Epidermal melanocyte (primary cell): ENCODE data around the gene NYAP1.

Source experiments
- DNase-seq: peaks from one replicate; pipeline ENCODE4 v3.0.0; 2011; ENCODE audit warnings: low spot score; ENCODE audit not compliant: insufficient read length

NYAP1 gene

DNA sequence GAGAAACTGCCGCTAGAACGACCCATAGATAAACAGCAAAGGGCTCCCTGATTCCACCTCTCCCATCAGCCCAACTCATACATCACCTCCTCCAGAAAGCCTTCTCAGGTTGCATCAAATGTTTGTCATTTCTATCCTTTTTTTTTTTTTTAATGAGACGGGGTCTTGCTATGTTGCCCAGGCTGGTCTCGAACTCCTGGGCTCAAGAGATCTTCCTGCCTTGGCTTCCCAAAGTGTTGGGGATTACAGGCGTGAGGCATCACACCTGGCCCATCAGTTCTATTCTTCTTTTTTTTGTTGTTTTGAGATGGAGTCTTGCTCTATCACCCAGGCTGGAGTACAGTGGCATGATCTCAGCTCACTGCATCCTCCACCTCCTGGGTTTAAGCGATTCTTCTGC lies 26.7 kb upstream of the NYAP1 start:
- DNase-seq: no peak

DNA sequence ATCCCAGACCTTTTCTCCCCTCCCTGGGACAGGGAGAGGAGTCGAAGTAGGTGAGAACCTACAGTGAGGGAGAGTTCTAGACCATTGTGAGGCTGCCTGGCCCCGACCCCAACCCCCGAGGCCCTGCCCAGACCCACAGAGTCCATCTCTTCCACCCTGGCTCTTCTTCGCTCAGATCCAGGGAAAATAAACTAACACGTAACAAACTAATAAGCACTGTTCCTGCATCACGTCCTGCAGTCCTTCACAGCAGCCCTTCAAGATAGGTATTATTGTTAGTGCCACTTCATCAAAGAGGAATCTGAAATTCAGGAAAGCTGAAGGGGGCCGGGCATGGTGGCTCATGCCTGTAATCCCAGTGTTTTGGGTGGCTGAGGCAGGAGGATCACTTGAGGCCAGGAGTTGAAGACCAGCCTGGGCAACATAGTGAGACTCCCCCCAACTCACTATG lies 19.5 kb upstream of the NYAP1 start, which contains the start of gene SPACDR:
Gene SPACDR (minus strand): TSS at position 51 of the 451 bp plus-strand sequence. CDS start 235 bp downstream, outside the sequence.
- DNase-seq: no peak

DNA sequence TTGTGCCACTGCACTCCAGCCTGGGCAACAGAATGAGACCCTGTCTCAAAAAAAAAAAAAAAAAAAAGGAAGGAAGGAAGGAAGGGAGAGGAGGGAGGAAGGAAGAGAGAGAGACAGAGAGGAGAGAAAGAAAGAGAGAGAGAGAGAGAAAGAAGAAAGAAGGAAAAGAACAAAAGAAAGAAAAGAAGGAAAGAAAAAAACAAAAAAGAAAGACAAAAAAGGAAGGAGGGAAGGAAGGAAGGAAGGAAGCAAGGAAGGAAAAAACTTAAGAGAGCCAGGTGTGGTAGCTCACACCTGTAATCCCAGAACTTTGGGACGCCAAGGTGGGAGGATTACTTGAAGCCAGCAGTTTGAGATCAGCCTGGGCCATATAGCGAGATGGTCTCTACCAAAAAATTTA lies 18.9 kb upstream of the NYAP1 start:
- no peak for DNase-seq

DNA sequence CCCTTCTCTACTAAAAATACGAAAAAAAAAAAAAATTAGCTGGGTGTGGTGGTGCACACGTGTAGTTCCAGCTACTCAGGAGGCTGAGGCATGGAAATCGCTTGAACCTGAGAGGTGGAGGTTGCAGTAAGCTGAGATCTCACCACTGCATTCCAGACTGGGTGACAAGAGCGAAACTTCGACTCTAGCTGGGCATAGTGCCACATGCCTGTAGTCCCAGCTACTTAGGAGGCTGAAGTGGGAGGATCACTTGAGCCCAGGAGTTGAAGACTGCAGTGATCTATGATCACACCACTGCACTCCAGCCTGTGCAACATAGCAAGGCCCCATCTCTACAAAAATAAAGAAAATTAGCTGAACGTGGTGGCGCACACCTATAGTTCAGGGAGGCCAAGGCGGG lies 18.4 kb upstream of the NYAP1 start:
- DNase-seq: no peak

DNA sequence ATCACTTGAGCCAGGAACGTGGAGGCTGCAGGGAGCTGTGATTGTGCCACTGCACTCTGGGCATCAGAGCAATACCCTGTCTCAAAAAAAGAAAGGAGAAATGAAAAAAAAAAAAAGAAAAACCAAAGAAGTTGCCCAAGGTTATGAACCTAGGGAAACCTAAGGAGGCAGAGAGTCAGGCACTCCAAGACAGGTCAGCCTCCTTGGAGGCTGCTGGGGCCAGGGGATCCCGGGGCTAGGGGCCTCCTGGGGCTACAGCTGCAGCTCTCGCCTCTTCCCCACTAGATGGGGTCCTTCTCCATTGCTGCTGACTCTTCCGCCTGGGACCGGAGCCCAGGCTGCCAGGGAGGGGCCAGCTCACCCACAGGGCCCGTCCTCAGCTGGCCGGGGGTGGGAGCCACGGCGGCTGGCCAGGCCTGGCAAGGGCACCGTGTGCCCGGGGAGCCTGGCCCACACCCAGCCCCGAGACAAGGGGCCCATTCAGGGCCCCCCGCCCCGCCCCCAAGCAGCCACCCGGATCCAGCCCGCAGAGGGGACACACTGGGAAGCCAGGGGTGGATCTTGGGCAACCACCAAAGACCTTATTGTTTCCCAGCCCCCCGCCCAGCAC lies 17.9 kb upstream of the NYAP1 start:
- DNase-seq: peak; percentile 95

DNA sequence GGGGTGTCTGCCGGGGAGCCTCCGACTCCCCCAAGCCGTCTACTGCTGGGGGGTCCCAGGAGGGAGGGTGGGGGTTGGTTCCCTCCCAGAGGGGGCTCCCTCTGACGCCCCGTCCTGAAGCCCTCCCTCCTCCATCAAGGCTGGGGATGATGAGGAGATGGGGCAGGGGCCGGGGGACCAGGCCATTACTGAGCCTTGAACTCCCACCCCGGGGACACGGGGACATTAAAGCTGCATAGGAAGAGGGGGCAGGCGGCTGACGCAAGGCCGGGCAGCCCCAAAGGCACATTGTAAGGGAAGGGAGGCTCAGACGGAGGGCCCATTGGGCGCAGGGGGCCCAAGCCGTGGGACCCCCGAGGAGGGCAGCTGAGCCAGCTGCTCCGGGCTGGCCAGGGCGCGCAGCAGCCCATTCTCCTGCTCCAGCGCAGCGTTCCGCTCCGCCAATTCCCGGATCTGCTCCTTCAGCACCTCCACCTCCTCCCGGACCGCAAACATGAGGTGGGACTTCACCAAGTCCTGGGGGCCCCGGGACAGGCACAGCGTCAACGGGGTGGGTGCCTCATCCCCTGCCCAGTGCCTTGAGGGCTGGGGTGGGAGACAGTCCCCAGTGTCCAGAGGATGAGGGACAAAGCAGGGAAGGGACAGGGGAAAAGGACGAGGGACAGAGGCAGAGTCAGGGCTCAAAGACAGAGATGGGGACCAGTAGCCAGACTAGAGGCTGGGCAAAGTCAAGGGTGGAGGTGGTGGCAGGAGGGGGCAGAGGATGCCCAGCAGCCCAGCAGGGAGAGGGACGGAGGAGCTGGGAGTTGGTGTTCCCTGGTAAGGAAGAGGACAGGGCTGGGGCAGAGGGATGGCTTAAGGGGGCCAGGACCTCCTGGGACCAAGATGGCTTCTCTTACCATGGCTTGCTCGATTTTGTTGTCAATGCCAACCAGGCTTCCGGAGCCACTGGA lies 16.8 kb upstream of the NYAP1 start:
- no peak for DNase-seq

DNA sequence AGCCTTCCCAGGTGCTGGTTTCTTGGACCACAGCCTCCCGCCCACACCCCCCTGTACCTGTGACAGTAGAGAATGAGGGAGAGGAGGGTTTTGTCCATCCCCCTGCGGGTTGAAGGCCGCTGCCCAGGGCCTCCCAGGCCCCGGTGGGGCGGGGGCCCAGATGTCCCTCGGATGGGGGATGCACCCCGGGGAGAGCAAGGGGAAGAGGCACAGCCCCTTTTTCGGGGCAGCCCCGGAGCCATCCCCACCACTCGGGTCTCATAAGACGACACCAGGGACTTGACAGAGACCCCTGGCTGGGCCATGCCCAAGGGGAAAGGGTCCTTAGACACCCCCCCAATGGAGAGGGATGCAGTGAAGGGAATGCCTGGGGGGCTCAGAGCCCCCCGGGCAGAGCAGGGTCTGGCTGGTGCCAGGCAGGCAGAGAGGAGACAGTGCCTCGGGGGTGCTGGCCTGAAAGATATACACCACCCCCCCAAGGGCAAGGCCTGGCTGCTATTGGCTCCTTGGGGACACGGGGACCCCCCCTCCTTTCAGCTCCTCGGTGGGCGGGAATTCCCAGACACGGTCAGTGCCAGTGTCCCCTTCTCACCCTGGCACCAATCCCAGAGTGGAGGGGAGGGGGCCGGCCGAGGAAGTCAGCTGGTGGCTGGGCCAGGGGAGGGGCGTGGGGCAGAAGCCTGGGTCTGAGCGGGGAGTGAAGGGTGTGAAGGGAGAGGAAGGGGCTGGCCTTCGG lies 15.9 kb upstream of the NYAP1 start:
- no peak for DNase-seq

DNA sequence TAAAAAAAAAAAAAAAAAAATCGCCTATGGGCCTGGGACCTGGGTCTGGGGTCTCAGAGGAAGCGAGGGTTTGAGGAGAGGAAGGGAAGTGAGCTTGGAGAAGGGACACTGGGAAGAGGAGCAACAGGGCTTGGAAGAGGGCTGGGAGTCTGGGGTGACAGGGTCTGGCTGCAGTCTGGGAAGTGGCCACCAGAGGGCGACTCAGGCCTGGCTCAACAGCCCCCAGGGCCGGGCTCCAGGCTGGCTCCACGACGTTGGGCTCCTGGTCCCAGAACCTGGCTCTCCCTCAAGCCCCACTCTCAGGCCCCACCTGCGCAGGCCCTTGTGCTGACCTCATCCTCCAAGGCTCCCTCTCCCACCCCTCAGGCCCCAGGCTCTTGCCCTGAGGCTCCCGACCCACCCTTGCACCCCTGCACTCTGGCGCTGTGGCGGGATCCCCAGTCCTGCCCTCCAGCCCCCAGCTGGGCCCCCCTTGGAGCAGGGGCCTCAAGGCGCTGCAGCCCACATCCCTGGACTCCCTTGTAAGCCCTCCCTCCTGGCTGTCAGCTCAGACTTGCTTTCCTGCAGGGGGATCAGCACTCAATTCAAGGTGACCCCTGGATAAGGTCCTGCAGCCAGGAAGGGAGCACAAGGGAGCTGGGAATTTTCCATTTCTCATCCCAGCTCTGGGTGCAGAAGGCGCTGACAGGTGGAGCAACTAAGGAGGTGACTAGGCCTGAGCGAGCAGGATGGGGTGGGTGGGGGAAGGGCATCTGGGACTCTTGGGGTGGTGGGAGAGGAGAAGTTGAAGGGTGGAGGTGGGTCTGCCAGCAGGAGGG lies 14.3 kb upstream of the NYAP1 start:
- peak; percentile 94 for DNase-seq

DNA sequence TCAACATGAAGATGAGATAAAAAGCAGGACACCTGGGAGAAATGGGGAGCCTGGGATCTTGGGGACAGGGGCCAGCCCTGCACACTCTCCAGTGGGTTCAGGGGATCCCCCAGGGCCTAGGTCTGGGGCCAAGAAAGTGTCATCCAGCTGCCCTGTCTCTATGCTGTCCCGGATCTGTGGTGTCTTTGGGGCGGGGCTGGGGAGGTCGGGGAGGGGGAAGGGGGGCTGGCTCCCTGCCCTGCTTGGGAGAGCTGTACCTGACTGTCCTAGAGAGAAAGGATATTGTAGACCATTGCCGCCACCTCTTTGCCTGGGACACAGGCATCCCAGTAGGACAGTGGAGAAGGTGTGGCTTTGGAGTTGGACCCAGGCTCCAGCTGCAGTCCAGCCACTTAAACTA lies 12.7 kb upstream of the NYAP1 start:
- DNase-seq: no peak

DNA sequence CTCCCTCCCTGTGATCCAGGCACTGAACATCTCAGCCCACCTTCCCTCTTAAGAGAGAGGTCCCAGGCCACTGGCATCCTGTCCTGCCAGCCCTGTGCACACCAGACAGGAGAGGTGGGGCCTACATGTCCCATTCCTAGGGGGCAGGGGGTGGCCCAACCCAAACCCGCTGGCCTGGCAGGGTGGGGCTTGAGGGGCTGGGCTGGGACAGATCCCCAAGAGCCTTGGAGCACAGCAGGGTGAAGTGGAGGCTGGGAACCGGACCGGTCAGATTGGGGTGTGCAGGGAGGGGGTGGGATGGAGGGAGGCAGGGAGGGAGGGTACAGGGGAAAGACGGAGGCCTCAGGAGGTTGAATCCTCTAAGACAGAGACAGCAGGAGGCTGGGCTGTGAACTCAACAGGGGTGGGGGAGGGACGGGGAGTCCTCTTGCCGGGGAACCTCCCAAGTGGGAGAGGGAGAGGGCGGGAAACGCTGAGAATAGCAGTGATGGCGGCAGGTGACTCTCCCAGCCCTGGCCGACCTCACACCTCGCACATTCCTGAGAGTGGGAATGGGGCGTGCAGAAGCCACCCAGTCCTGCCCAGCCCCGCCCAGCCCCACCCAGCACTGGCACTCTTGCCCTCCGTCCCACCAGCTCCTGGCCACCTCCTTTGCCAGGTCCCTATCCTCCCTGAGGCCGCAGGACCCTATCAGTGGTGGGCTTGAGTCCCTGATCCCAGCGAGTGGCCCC lies 11.4 kb upstream of the NYAP1 start:
- no peak for DNase-seq

DNA sequence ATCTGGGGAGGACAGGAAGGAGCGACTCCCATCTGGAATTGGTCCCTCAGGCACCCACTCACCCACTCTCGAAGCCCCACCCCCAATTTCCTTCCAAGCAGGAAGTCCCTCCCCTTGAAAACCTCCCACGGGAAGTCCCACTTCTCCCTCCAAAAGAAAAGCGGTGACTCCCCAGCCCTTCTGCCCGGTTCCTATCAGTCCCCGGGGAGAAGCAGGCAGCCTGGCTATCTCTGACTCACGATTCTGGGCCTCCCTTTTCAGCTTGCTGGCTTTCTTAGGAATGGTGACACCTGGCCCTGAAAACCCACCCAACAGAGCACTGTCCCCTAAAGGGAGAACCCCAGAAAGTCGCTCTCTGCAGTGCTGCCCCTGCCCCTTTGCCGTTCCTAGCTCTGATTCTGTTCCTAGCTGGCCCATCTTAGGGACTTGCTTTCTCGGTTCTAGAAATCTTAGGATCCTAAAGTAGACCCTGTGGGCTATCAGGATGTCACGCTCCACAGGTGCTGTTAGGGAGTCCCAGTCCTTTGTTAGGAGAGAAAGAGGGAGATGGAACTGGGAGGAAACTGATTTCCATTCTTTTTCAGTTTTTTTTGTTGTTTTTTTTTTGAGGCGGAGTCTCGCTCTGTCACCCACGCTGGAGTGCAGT lies 10.8 kb upstream of the NYAP1 start:
- DNase-seq: no peak

DNA sequence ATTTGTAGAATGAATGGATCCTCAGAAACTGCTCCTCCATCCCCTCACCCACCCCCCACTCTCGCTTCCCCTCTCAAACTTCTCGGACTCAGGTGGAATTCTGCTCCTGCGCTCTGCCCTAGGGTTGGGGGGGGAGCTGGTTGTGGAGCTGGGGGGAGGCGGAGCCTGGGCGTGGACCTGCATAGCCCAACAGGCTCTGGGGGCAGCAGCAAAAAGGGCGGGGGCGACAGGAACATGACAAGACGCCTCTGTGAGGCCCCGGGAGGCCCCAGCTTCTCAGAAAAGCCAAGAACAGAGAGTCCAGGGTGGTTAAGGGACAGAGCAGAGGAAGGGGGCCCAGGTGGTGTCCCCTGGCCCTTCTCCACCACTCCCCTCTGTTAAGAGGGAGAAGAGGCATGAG lies 8.2 kb upstream of the NYAP1 start:
- DNase-seq: no peak

DNA sequence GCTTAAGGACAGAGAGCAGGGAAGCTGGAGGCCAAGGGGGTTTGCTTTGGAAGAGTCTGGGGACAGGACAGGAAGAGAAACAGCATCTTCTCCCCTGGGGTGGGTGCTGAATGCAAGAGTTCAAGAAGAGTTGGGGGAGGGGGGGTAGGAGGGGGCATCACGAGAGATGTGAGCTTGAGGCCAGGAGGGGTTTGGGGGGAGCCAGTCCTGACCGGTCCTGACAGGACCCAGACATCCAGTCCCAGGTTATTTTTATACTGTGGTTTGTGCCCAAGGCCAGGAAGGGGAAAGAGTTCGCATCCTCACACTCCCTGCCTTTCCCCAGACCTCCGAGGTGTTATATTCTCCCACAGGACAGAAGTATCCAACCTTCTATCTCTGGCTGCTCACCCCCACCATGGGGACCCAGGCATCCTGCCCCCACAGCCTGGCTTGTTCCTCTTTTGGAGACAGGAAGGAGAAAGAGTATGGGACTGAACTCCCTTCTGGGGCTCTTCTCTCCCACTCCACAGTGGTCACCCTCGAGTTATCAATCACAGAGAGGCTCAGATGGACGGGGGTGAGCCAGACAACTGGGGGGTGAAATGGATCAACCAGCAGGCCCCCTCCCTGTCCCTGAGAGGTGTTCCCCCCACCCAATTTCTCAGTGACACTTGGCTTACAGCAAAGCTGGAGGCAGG lies 7.5 kb upstream of the NYAP1 start:
- DNase-seq: no peak

DNA sequence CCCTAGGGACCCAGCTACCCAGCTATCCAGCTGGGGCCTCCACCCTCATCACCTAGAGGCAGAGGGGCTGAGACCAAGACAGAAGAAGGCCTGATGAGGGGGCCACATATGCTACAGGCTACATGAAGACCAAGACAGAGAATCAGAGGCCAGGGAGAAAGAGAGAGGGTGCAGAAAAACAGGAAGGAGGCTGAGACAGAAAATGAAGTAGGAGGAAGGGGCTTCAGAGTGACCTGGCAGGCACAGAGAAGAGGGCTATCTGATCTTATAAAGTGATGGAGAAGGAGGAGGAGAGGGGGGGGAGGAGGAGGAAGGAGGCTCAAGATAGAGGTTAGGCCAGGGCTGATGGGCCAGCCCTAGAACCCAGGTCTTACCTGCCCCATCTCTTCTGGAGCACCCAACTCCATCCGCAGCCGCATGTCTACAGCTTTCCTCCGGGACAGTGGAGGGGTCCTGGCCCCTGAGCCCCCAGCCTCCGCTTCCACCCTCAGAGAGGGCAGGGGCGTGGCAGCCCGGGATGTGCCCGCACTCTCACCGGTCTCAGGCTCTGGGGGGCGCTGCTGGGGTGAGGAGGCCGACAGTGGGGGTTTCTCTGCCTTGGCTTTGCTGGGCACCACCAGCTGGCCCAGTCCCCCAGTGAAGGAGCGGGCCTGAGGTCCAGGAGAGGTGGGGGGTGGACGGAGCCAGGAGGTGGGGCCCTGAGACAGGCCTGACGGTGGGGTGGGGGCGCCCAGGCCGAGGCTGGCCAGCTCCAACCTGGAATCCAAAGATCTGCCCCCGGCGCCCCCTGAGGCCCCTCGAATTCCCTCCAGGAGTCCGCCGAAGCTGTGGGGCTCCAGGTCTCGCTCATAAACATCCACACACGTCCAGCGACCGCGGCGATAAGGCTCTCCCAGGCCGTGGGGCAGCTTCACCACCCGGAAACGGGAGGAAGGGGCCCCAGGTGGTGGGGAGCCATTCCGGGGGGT lies 6.5 kb upstream of the NYAP1 start:
- DNase-seq: no peak

DNA sequence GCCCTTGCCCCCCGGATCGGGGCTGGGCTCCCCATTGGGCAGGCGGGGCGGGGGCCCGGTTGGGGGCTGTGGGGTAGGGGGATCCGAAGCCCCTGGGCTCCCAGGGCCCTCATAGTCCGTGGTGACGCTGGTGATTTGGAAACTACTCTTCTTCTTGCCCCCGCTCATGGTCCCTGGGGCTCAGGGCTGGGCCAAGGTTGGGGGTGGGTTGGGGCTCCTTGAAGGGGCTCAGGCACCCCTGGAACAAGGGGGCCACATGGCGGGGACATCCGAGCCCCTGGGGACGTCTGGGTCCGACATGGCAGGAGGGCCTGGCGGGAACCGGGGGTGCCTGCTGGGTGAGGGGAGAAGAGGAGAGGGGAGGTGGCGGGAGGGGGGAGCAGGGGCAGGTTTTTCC lies 5.9 kb upstream of the NYAP1 start:
- no peak for DNase-seq

DNA sequence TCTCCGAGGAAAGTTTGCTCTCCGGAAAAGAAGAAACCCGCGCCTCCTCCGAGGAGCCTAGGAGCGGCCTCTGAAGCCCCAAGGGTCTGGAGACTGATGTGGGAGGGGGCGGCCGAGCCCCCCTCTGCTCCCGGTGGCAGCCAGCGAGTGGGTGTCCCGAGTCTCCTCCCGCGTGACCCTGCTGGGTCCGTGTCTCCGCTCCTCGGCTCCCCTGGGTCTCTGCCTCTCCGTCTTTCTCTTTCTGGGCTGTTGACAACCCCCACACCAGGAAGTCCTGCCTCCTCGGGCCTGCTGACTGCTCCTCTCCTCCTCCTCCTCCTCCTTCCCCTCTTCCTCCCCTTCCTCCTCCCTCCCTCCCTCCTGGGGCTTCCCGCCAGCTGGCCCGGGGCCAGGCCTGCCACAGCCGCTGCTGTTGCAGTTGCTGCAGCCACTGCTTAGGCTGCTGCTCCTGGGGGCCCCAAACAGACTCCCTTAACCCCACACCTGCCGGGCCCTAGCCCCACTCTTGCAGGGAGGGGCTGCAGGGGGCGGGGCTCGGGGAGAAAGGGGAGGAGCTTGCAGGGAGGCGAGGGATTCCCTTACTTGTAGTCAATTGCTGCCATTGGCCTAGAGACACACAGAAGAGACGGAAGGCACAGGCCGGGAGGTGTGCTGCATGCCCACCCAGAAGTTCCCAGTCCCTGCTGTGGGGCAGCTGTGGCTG lies 4.6 kb upstream of the NYAP1 start, which contains the start of gene TSC22D4:
Gene TSC22D4 (minus strand): TSS at position 257 of the 703 bp plus-strand sequence. CDS start 1,176 bp downstream, outside the sequence.
- DNase-seq: peak; percentile 97

DNA sequence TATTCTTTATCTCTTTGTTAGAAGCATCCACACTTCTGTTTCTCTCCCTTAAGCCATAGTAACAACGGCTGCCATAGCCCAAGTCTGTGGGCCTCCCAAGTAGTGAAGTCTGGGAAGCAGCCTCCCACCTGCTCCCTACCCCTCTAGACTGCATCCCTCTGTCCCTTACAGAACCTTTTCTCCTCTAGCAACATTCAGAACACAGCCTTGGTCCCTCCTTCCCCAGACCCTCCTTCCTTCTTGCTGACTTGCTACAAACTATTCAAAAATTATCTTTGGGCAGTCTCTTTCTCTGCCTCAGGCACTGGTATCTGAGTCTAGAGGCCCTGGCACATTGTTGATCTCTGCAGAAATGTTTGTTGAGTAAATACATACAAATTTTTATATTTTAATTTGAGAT lies 2.3 kb upstream of the NYAP1 start:
- DNase-seq: no peak
